Measurements from ENCODE around the gene MVD.

The MVD gene

GRCh38 chr16:88639231-88640038, 23.5 kb downstream of the MVD start:
- no peak for DNase-seq

GRCh38 chr16:88638323-88639230, 24.3 kb downstream of the MVD start, which contains the start of gene IL17C:
Gene IL17C, plus strand, starts transcription at chr16:88638572. Its CDS starts 70 bp downstream, at chr16:88638642.
- no peak for DNase-seq

- DNase-seq: no peak
Measured at GRCh38 chr16:88636488-88637265, 26.2 kb downstream of the MVD start.

- DNase-seq: no peak
Measured at GRCh38 chr16:88635671-88636319, 27.1 kb downstream of the MVD start.

- DNase-seq: no peak
Measured at GRCh38 chr16:88634994-88635670, 27.8 kb downstream of the MVD start.

DNA sequence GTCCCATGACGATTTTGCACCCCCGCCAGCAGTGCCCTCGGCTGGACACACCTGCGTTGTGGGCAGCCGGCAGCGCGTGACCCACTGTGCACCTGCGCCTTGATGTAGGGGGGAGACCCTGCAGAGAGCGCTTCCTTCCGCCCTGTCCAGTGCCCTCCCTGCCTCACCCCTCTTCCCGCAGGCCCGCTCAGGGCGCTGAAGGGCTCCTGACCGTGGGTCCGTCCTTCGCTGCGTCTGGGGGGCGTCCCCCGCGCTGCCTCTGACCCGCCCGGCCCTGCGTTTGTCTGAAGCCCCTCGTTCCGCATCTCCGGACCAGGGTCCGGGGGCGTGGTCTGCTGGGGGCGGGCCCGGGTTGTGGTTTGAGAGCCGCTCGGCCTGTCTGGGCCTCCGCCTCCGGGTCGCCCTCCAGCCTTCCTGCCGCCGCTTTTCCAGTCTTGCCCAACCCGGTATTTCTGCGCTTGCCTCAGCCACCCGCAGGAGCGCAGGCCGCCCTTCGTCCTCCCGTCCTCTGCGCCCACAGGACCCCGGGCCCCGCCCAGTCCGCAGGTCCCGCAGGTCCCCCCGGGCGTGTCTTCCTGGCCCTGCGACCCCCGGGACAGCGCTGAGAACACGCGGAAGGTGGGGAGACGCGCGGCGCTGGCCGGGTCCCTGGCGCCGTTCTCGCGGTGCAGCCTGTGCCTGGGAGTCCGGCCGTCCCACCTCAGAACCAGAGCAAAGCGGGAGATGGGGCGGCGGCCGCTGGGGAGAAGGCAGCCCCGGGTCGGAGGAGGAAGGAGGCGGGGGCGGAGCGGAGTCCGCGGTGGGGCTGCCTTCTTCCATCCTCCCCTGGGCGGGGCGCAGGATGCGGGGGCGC, 28.5 kb downstream of the MVD start:
- peak; percentile 66 for DNase-seq

DNA sequence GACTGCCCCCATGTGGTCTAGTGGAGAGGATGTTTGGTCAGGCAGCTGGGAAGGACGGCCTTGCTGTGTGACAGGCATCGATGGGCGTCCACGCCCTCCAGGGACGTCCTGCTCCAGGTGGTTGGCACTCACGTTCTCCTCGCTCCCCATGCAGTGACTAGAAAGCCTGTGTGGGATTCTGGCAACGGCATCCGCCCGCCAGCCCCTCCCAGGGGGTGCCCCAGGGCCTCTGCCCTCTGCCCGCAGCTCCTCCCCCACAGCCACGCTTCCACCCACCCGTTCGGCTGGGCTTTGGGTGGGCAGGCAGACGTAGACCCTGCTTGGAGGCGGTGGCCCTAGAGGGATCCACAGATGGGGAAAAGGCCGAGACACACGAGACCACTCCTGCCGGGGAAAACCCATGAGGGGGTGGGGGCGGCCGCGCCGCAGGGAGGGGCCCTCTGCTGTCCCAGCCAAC, 29.2 kb downstream of the MVD start:
- DNase-seq: peak; percentile 66

- DNase-seq: no peak
Measured at GRCh38 chr16:88632587-88632930, 30.3 kb downstream of the MVD start.

- no peak for DNase-seq
Measured at GRCh38 chr16:88631920-88632586, 30.8 kb downstream of the MVD start.

DNA sequence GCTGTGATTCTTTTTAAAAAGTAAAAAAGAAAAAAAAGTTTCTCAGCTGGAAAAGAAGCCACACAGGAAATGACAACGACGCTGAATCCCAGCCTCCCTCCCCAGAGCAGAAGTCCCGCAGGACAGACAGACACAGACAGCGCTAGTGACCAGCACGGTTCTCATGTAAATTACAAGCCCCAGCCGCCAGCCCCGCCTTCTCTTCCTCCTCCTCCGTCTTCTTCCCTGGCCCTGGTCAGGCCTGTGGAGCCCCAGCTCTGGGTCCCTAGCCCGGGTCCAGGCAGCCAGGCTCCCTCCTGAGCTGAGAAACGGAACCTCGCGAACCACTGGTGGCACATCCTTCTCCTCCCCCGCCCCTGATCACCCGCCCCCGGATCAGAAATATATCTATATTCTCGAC, 31.5 kb downstream of the MVD start:
- DNase-seq: no peak

DNA sequence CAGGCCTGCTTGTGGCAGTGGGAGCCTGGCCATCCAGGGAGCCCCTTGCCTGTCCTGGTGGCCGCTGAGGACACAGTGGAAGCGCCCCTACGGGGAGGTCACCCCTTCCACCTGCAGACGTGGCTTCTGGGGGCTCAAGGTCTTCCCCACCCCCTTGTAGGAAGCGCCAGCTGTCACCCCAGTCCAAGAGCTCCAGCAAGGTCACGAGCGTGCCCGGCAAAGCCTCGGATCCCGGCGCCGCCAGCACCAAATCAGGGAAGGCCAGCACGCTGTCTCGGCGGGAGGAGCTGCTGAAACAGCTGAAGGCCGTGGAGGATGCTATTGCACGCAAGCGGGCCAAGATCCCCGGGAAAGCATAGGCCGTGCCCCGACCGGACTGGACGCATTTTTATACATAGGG, 31.9 kb downstream of the MVD start:
- no peak for DNase-seq

GRCh38 chr16:88630433-88630832, 32.5 kb downstream of the MVD start:
- no peak for DNase-seq

GRCh38 chr16:88629835-88630234, 33.1 kb downstream of the MVD start:
- no peak for DNase-seq

DNA sequence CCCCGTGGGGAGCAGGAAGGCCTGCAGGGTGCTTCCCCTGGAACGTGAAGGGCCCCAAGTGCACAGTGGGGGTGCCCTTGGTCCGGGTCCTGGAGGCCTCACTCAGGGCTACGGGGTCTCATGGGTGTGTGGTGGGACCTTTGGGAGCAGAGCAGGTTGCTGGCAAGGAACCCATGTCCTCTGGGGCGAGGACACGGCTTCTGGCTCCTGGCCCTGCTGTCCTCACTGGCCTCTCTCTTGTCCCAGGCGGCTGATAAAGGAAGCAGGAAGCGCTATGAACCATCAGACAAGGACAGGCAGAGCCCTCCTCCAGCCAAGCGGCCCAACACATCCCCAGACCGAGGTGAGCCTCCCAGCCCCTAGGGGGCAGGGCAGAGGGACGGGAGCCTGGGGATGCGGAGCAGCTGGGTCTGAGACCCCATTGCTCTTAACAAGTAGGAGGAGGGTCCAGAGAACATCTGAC, 34.3 kb downstream of the MVD start:
- DNase-seq: no peak

DNA sequence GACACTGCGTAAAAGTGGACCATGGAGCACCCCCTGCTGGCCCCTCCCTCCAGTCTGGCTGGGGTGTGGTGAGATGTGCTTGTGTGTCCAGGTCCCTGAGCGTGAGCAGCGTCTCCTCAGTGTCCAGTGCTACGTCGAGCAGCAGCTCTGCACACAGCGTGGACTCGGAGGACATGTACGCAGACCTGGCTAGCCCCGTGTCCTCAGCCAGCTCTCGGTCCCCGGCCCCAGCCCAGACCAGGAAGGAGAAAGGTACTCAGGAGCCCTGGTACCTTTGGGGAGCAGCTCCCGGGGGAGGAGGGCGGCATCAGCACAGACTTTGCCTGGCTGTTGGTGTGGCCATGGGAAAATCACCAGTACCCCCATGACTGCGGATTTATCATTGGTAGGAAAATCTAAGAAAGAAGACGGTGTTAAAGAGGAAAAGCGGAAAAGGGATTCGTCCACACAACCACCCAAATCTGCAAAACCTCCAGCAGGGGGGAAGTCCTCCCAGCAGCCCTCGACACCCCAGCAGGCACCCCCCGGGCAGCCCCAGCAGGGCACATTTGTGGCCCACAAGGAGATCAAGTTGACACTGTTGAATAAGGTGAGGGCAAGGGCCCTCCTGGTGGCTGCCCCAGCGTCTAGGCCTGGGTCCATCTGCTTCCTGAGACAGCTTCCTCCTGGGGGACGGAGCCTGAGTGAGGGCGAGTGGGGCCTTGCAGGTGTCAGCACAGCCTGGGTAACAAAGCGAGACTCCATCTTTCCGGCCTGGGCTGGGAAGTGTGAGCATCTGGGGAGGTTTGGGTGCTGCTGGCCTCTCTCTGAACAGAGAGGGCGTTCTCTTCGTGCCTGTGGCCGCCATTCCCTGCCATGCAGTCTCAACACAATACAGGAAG, 35.1 kb downstream of the MVD start:
- DNase-seq: no peak

DNA sequence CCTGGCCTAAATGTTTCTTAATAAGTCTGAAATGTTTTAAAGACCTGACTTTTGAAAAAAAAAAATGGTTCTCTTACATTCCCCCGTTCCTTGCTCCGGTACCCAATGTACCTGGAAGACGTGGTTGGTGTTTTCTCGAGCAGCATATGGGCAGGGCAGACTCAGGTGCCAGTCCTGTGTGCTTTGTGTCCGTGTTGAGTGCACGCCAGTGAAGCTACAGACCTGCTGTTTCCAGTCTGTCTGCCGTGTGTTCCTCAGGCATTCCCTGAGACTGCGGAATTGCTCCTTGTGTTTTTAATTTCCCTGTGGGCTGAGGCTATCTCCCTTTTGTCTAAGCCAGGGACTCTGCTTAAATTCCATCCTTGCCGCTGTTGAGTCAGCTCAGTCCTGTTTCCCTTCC, 36.2 kb downstream of the MVD start:
- DNase-seq: no peak

DNA sequence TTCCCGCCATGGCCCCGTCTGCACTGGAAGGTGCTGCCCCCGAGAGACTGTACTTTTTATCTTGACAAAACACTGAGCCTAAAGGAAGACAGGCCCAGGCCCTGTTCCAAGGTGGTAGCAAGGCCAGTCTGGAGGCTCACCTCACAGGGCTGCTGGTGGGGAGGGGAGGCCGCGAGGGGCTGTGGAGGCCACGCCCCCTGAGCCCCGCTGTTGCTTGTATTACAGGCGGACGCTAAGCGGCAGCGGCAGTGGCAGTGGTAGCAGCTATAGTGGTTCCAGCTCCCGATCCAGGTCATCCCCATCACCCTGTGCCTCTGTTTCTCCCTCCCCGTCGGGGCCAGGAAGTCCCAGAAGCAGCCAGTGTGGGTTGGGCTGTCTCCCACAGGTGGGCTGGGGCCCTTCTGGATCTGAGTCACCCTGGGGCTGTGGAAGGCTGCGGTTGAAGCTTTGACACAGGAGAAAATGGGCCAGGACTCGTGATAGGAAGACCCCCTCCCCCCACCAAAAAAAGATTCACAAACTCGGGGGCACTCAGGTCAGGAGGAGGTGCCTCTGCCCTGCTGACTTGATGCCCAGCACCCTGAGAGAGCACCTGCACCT, 37.8 kb downstream of the MVD start:
- DNase-seq: peak; percentile 41

GRCh38 chr16:88624481-88624880, 38.4 kb downstream of the MVD start:
- no peak for DNase-seq

- no peak for DNase-seq
Measured at GRCh38 chr16:88623858-88624257, 39.0 kb downstream of the MVD start.
